Common myeloid progenitor, CD34-positive (primary cell): ENCODE data around the gene DNASE1L3.

Source experiments
- CTCF ChIA-PET: fragments of 350-600 bp; sonication (Branson Sonifier 250); formaldehyde crosslinking; loops from one replicate; lab custom pipeline; 2021; ENCODE audit warnings: antibody characterized with exemption; lab: Charles Lee
- POLR2A ChIA-PET: fragments of 350-600 bp; sonication (Branson Sonifier 250); formaldehyde crosslinking; loops from one replicate; lab custom pipeline; 2021; ENCODE audit warnings: antibody characterized with exemption; lab: Charles Lee
- DNase-seq, 3 donors: peaks; one replicate each; pipeline versions ENCODE4 v3.0.0 to v3.0.0-alpha.2; 2013
- H3K27ac ChIP-seq, 2 experiments: 1 replicate in 1 of 2; 2 replicates in 1 of 2; pipeline ENCODE4 v1.7.0; 2013; ENCODE audit warnings: inconsistent platforms in 2 of 2, low read length in 2 of 2, mild to moderate bottlenecking in 2 of 2, low read depth in 1 of 2, moderate library complexity in 1 of 2; ENCODE audit not compliant: severe bottlenecking in 2 of 2, insufficient read depth in 1 of 2, poor library complexity in 1 of 2
- H3K27me3 ChIP-seq, 5 experiments: replicated peaks in 2 of 5; 1 replicate in 3 of 5; 2 replicates in 2 of 5; pipeline versions ENCODE4 v1.6.1 to v1.7.0; 2013; ENCODE audit warnings: low read length in 4 of 5, mild to moderate bottlenecking in 2 of 5, moderate library complexity in 2 of 5, inconsistent platforms in 1 of 5; ENCODE audit not compliant: insufficient read depth in 5 of 5, control insufficient read depth in 4 of 5
- H3K36me3 ChIP-seq, 4 experiments: 1 replicate in 2 of 4; 2 replicates in 2 of 4; pipeline versions ENCODE4 v1.6.1 to v1.7.0; 2013; ENCODE audit warnings: low read length in 3 of 4, control low read depth in 1 of 4, mild to moderate bottlenecking in 1 of 4; ENCODE audit not compliant: control insufficient read depth in 4 of 4, insufficient read depth in 4 of 4
- H3K4me1 ChIP-seq, 4 experiments: 1 replicate in 3 of 4; 2 replicates in 1 of 4; pipeline versions ENCODE4 v1.6.1 to v1.7.1; 2013; ENCODE audit warnings: low read length in 3 of 4, mild to moderate bottlenecking in 3 of 4, control low read depth in 1 of 4, inconsistent platforms in 1 of 4, moderate library complexity in 1 of 4; ENCODE audit not compliant: control insufficient read depth in 4 of 4, insufficient read depth in 4 of 4; ENCODE audit errors: control extremely low read depth in 1 of 4
- H3K4me3 ChIP-seq, 7 experiments: 1 replicate in 4 of 7; 2 replicates in 3 of 7; pipeline versions ENCODE4 v1.5.1 to v1.7.0; 2013; ENCODE audit warnings: mild to moderate bottlenecking in 7 of 7, low read length in 6 of 7, moderate library complexity in 6 of 7, inconsistent platforms in 2 of 7, low read depth in 2 of 7, control low read depth in 1 of 7; ENCODE audit not compliant: insufficient read depth in 4 of 7, control insufficient read depth in 1 of 7; ENCODE audit errors: extremely low read depth in 1 of 7
- H3K9me3 ChIP-seq, 5 experiments: 1 replicate in 4 of 5; 2 replicates in 1 of 5; pipeline versions ENCODE4 v1.6.1 to v1.7.1; 2013; ENCODE audit warnings: low read length in 4 of 5, mild to moderate bottlenecking in 2 of 5, inconsistent platforms in 1 of 5, low read depth in 1 of 5, moderate library complexity in 1 of 5; ENCODE audit not compliant: control insufficient read depth in 4 of 5, insufficient read depth in 2 of 5; ENCODE audit errors: control extremely low read depth in 1 of 5
- WGBS: methylation state at CpG from one replicate; pipeline ENCODE4 v1.1.5; 2013; ENCODE audit not compliant: insufficient coverage; 5-methylcytosine and 5-hydroxymethylcytosine counted together

The DNASE1L3 gene

GRCh38 chr3:58150130-58150809 is 60.5 kb downstream of the DNASE1L3 start:
- CTCF ChIA-PET: no interaction called here

DNA sequence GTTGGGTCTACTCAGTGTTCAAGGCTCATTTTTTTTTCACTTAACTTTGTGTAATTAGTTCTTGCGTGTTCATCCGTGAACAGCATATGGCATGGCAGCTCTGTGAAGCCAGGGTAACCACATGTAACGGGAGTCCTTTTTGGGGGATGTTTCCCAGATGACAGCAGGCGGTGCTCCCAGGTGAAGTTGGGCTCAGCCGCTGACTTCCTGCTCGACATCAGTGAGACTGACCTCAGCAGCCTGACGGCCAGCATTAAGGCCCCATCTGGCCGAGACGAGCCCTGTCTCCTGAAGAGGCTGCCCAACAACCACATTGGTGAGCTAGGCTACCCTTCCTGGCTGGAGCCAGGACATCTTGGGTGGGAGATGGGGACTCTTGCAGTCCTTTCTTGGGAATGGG is 62.7 kb downstream of the DNASE1L3 start:
- H3K9me3 ChIP-seq: no peaks in the 10 kb centered on the region
- 97% methylated on average over 9 of the region's 9 CpGs for WGBS
- CTCF ChIA-PET: interaction anchor here (1.0 to 1.9 kb wide), 3 partner anchors 11 to 19 kb away, joined by 3 to 5 read pairs (median 5); no protein-coding TSS in a partner anchor
- no peaks in the 10 kb centered on the region for H3K27me3 ChIP-seq
- H3K4me3 ChIP-seq: no peak overlapping the region
- POLR2A ChIA-PET: no interaction called here
- H3K4me1 ChIP-seq: no peaks in the 10 kb centered on the region
- H3K27ac ChIP-seq: no peak overlapping the region
- peaks cover 30 to 93% (median 45%) of the 10 kb centered on the region in 4 experiments for H3K36me3 ChIP-seq
- no peak for DNase-seq

More at GRCh38 chr3:58150130-58150809, 60.5 kb downstream of the DNASE1L3 start:
- no peak overlapping the region for H3K4me3 ChIP-seq
- no peaks in the 10 kb centered on the region for H3K9me3 ChIP-seq
- H3K27me3 ChIP-seq: no peaks in the 10 kb centered on the region
- no peak for DNase-seq
- no peaks in the 10 kb centered on the region for H3K4me1 ChIP-seq
- WGBS: 96% methylated on average over 12 of the region's 14 CpGs
- peaks cover 34 to 95% (median 50%) of the 10 kb centered on the region in 4 experiments for H3K36me3 ChIP-seq
- POLR2A ChIA-PET: no interaction called here
- no peak overlapping the region for H3K27ac ChIP-seq

- POLR2A ChIA-PET: no interaction called here
- Histone ChIP-seq H3K4me3 (no peak overlapping the region), H3K27ac (no peak overlapping the region), H3K27me3 (no peaks in the 10 kb centered on the region), H3K4me1 (no peaks in the 10 kb centered on the region), H3K36me3 (peaks cover 19 to 91% (median 53%) of the 10 kb centered on the region in 4 experiments), H3K9me3 (no peaks in the 10 kb centered on the region)
- WGBS: 91% methylated on average over 4 of the region's 7 CpGs
- CTCF ChIA-PET: no interaction called here
- DNase-seq: no peak
Observed at GRCh38 chr3:58144478-58145325, 66.1 kb downstream of the DNASE1L3 start.

- no peaks in the 10 kb centered on the region for H3K4me1 ChIP-seq
- H3K27ac ChIP-seq: no peak overlapping the region
- ChIA-PET CTCF (interaction anchor here (1.2 to 1.5 kb wide), 2 partner anchors 8 to 11 kb away, joined by 4 read pairs; no protein-coding TSS in a partner anchor), POLR2A (no interaction called here)
- no peak for DNase-seq
- peaks cover 22 to 91% (median 47%) of the 10 kb centered on the region in 4 experiments for H3K36me3 ChIP-seq
- H3K27me3 ChIP-seq: no peaks in the 10 kb centered on the region
- H3K9me3 ChIP-seq: no peaks in the 10 kb centered on the region
- no peak overlapping the region for H3K4me3 ChIP-seq
- 96% methylated on average over 9 of the region's 9 CpGs for WGBS
Observed at GRCh38 chr3:58143417-58144055, 67.2 kb downstream of the DNASE1L3 start.
